GM13977 (cell line): ENCODE data around the gene XPNPEP2.

Experiments
- DNase-seq: peaks from one replicate; pipeline ENCODE4 v3.0.0; 2012; ENCODE audit warnings: low spot score
- CTCF ChIP-seq: IDR thresholded peaks from 2 replicates; pipeline ENCODE4 v1.5.1; 2012; ENCODE audit warnings: mild to moderate bottlenecking, control low read depth; ENCODE audit not compliant: insufficient read depth; ENCODE audit errors: extremely low read depth, missing control alignments
- in situ Hi-C: fragments of 300-500 bp; cut with MboI; formaldehyde crosslinking; loops from one replicate; pipeline ENCODE4 v1.12.0; 2022; ENCODE audit warnings: low sequenced_read_pairs, low pct_unique_long_range_greater_than_20kb, mixed read lengths, inconsistent platforms; ENCODE audit not compliant: unreplicated experiment

The XPNPEP2 gene

DNA sequence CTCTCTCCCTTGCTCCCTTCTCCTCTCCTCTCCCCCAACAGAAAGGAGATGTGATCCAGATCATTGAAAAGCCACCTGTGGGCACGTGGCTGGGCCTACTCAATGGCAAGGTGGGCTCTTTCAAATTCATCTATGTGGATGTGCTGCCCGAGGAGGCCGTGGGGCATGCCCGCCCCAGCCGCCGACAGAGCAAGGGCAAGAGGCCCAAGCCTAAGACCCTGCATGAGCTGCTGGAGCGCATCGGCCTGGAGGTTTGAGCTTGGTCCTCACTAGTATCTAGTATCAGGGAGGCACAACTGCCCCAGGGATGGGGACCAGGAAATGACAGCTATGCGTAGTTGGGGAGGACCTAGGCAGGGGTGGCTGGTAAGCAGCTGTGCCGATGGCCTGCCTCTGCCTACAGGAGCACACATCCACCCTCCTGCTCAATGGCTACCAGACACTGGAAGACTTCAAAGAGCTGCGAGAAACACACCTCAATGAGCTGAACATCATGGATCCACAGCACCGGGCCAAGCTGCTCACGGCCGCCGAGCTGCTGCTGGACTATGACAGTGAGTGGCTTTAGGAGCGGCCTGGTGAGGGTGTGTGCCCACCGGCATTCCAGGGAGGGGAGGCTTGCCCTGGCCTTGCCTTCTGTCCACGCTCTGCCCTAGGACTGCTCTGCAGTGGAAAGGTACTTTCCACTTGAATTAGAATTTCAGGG, 54.0 kb downstream of the XPNPEP2 start:
- no peak for DNase-seq
- TF ChIP-seq CTCF: no peak
- in situ Hi-C loops: no loop called here

- no peak for DNase-seq
- in situ Hi-C loops: no loop called here
- TF ChIP-seq CTCF: no peak
Measured at GRCh38 chrX:129793604-129794191, 54.9 kb downstream of the XPNPEP2 start.

DNA sequence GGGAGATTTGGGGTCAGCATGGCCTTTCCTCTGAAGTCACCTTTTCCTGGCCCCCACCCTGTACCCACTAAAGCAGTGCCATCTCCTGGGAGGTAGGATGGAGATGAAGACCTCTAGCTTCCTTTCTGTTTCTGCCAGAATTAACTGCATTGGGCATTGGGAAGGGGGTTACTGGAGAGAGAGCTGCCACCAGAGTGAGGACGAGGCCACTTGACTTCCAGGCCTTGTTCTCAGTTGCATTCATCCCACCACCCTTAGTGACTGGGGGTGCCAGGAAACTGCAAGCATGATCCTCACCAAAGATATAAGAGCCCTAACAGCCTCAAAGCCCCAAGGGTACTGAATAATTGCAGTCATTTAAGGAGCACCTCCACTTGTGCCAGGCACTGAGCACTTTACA, 56.8 kb downstream of the XPNPEP2 start:
- in situ Hi-C loops: no loop called here
- TF ChIP-seq CTCF: no peak
- no peak for DNase-seq

DNA sequence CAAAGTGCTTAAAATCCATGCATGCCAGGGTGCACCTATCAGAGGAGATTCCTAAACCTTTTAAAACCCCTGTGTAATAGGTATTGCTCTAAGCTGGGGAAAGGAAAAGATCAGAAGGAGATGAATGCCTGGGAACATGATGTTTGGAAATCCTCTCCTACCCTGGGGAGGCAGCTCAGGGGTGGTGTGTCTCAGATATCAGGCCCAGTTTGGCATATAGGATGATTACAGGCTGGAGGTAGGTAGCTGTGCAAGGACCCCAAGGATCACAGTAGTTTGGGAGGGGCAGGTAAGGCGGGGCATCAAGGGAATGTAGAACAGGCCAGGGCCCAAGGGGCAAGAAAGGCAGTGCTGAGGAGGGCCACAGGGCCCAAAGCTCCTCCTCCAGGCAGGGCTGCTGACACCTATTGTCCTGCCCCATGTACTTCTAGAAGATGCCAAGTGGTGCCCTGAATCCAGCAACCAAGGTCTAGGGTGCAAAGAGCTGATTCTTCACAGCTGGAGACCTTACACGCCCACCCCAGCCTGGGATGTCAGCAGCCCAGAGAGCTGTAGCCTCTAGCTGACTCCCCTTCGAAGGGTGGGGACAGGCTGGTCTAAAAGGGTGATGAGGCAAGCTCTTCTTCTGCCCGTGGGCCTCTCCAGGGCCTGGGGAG, 58.6 kb downstream of the XPNPEP2 start:
- in situ Hi-C loops: no loop called here
- TF ChIP-seq CTCF: no peak
- no peak for DNase-seq

- TF ChIP-seq CTCF: no peak
- in situ Hi-C loops: no loop called here
- no peak for DNase-seq
Measured at GRCh38 chrX:129798456-129798855, 59.7 kb downstream of the XPNPEP2 start.

DNA sequence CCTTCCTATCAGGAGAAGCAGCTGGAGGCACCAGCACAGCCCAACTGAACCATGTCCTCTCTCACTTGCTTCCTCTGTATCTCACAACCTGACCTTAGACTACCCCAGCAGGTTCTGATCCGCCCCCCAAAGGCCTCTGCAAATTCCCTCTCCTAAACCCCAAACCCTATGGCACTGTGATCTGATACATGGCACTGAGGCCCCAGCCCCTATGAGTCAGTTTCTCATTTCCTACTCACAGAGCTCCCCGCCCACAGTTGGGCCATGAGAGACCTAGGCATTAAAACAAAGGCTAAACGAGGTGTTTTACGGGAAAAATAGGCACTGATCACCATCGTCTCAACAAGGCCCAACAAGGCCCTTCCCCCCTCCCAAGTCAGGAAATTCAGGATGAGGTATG, 60.1 kb downstream of the XPNPEP2 start:
- in situ Hi-C loops: no loop called here
- no peak for DNase-seq
- TF ChIP-seq CTCF: no peak
